ENCODE results near the gene CNST. TPM values are rescaled to one million over a fixed set of nuclear protein-coding genes. Genes with fewer than 3 reads are reported as not detected.
A peak's percentile ranks its signal among the peaks of the same experiment; 100 is the strongest.

The CNST gene
- total and polyA plus RNA-seq, 9 of the 15 experiments (the other 6 are each of a cell fraction or from before 2014, with no cell fraction given), result 17.0 to 55.3 (median 30.8) TPM

DNA sequence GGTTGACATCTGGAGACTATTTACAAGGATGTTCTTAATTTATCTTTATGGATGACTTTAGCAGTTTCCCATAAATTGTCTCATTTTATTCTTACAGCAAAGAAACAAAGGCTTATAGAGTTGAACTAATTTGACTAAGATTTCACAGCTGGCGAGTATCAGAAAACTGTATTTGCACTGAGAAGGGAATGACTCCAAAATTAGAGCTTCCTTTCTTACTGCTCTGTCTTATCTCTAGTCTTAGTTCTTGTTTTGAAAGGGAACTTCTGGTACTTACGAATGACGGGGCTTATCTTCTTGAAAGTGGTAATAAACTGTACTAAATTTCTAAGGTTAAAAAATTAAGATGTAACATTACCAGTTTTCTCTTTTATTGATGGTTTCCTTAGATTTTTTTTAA lies 13.6 kb downstream of the CNST start (continued):
- TF ChIP-seq RCOR1 (IDR thresholded peaks at IDR 0.05; ENCODE audit: borderline replicate concordance in 1 of 2, low read depth in 2 of 2, low read length in 2 of 2), result 0 out of 4 replicates have a peak, but pooled peaks of 1 of the 2 experiments have one; percentile 13
- TF ChIP-seq, protein P1, sequence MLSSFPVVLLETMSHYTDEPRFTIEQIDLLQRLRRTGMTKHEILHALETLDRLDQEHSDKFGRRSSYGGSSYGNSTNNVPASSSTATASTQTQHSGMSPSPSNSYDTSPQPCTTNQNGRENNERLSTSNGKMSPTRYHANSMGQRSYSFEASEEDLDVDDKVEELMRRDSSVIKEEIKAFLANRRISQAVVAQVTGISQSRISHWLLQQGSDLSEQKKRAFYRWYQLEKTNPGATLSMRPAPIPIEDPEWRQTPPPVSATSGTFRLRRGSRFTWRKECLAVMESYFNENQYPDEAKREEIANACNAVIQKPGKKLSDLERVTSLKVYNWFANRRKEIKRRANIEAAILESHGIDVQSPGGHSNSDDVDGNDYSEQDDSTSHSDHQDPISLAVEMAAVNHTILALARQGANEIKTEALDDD (IDR thresholded peaks at IDR 0.05), result peak; percentile 79
- TF ChIP-seq ILK (tag; IDR thresholded peaks at IDR 0.05; ENCODE audit: borderline replicate concordance, low read depth), result no peak
- peak; percentile 41; the same call in 1 of the 2 replicates for TF ChIP-seq CBFA2T3 (IDR thresholded peaks at IDR 0.05)
- TF ChIP-seq NFATC3 (IDR thresholded peaks at IDR 0.05), result peak; percentile 15; the same call in 1 of the 2 replicates

DNA sequence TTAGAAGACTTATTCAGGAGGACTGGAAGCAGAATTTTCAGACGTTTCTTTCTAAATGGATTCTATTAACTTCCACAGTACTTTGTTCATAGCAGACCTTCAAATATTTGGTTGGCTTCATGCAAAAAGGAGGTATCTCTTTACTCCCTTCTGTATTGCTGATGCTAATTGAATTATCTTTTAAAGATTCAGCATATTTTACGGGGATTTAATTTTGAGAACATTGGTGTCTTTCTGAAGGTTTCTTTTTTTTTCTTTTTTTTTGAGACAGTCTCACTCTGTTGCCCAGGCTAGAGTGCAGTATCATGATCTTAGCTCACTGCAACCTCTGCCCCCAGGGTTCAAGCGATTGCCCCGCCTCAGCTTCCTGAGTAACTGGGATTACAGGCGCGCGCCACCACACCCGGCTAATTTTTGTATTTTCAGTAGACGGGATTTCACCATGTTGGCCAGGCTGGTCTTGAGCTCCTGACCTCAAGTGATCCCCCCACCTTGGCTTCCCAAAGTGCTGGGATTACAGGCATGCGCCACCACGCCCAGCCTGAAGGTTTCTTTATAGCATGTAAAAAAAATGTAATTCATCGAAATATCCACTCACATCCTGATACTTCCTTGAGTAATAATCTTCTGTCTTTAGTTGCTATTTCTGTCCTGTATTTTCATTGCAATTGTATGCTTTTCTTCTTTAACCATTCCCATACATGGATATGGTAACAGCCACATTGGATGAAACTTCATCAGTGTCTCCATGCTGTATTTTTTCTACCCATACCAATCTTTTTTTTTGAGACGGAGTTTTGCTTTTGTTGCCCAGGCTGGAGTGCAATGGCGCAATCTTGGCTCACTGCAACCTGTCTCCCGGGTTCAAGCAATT lies 14.5 kb downstream of the CNST start:
- Histone ChIP-seq H3K79me2 (ENCODE audit: control insufficient read depth, insufficient read depth, low read length) (peaks cover 98% of the 10 kb centered on the region), H3K9me1 (ENCODE audit: control insufficient read depth, insufficient read depth, low read length) (no peaks in the 10 kb centered on the region), H2AFZ (ENCODE audit: low read depth, low read length) (no peak overlapping the region), H4K20me1 (replicated peaks; ENCODE audit: control insufficient read depth, insufficient read depth, low read length) (no peaks in the 10 kb centered on the region), H3K36me3 (ENCODE audit: control insufficient read depth, insufficient read depth, low read length) (peaks cover 42% of the 10 kb centered on the region), H3K9ac (ENCODE audit: insufficient read depth in 1 of 2, low read depth in 2 of 2, low read length in 2 of 2) (peak overlapping the region in 1 of 2 experiments; percentile 58; a peak in 2 of 4 replicates), H3K4me3 (no peak overlapping the region), H3K27me3 (ENCODE audit: control insufficient read depth in 2 of 2, insufficient read depth in 2 of 2, low read length in 2 of 2) (no peaks in the 10 kb centered on the region), H3K27ac (ENCODE audit: extremely low read depth, low read depth, low read length) (peak overlapping the region; percentile 89), H3K4me1 (replicated peaks in 1 of 2; ENCODE audit: control insufficient read depth in 2 of 2, insufficient read depth in 2 of 2, low read length in 2 of 2) (peaks cover 36 to 71% of the 10 kb centered on the region in 2 experiments), H3K4me2 (ENCODE audit: insufficient read depth, low read length) (peak overlapping the region; percentile 16; the same call in 1 of the 2 replicates), H3K9me3 (replicated peaks; ENCODE audit: control insufficient read depth, insufficient read depth, low read depth, low read length) (no peaks in the 10 kb centered on the region)
- ChIA-PET POLR2A (interaction anchor here (0.6 to 5.7 kb wide), 6 partner anchors 9 to 22 kb away, joined by 3 to 26 read pairs (median 4); partner anchors contain the start of genes CNST and TFB2M), CTCF (ENCODE audit: low intra/inter-chr PET ratio) (no interaction called here)
- intact Hi-C loops (cut with micrococcal nuclease) (no loop called here), in situ Hi-C loops (cut with MboI) (no loop called here)
- ATAC-seq (no peak), FAIRE-seq (no peak), DNase-seq (ENCODE audit: extremely low read depth in 1 of 4, low spot score in 3 of 4) (no peak)
- no TSS peak for BruUV-seq (replicated peaks)
- WGBS (ENCODE audit: insufficient coverage, low coverage, missing lambda C conversion rate), result 65% methylated on average over 15 of the region's 15 CpGs
- TF ChIP-seq ZNF76 (CRISPR knock-in tag; IDR thresholded peaks at IDR 0.05; ENCODE audit: borderline replicate concordance) (no peak), CBX3 (IDR thresholded peaks at IDR 0.05; ENCODE audit: borderline replicate concordance in 1 of 2, low read length in 2 of 2) (peak in 1 of 2 experiments; percentile 26; a peak in 1 of 3 replicates), SLC30A9 (CRISPR knock-in tag; IDR thresholded peaks at IDR 0.05) (no peak), GTF2E2 (tag; IDR thresholded peaks at IDR 0.05) (peak; percentile 38; the same call in 1 of the 2 replicates), BRD4 (IDR thresholded peaks at IDR 0.05) (0 out of 2 replicates have a peak, but pooled peaks have one; percentile 16), NFRKB (IDR thresholded peaks at IDR 0.05; ENCODE audit: low read depth) (0 out of 2 replicates have a peak, but pooled peaks have one; percentile 9), TRIM24 (IDR thresholded peaks at IDR 0.05) (peak in 1 of 2 experiments; percentile 45; a peak in 2 of 4 replicates), SIN3A (IDR thresholded peaks at IDR 0.05; ENCODE audit: borderline replicate concordance in 2 of 2, control insufficient read depth in 1 of 2, low read depth in 2 of 2, low read length in 2 of 2) (no peak), DNMT1 (IDR thresholded peaks at IDR 0.05) (no peak), GATAD2B (IDR thresholded peaks at IDR 0.05; ENCODE audit: borderline replicate concordance) (no peak), CEBPB (tag; IDR thresholded peaks at IDR 0.05) (peak; percentile 70)
- TF ChIP-seq, protein P2, sequence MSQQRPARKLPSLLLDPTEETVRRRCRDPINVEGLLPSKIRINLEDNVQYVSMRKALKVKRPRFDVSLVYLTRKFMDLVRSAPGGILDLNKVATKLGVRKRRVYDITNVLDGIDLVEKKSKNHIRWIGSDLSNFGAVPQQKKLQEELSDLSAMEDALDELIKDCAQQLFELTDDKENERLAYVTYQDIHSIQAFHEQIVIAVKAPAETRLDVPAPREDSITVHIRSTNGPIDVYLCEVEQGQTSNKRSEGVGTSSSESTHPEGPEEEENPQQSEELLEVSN (IDR thresholded peaks at IDR 0.05; ENCODE audit: borderline replicate concordance in 1 of 2, extremely low read depth in 1 of 2, insufficient read depth in 1 of 2, insufficient read length in 1 of 2, low read depth in 1 of 2, low read length in 1 of 2, poor library complexity in 1 of 2, severe bottlenecking in 1 of 2), result no peak

All from K562 (cell line).